Muscle of leg (tissue), 11 donors: ENCODE measurements around the gene DNAH6. TPM values are rescaled to one million over a fixed set of nuclear protein-coding genes. Genes with fewer than 3 reads are reported as not detected.

Source experiments
- DNase-seq: peaks from one replicate; pipeline ENCODE4 v3.0.0; 2013
- H3K27ac ChIP-seq: one replicate; pipeline ENCODE4 v1.5.1; 2013; ENCODE audit warnings: mild to moderate bottlenecking, low read length, control low read depth
- H3K27me3 ChIP-seq: one replicate; pipeline ENCODE4 v1.6.1; 2013; ENCODE audit warnings: low read length; ENCODE audit not compliant: control insufficient read depth, insufficient read depth
- H3K36me3 ChIP-seq: one replicate; pipeline ENCODE4 v1.6.1; 2013; ENCODE audit warnings: low read length; ENCODE audit not compliant: control insufficient read depth, insufficient read depth
- H3K4me1 ChIP-seq: one replicate; pipeline ENCODE4 v1.6.1; 2013; ENCODE audit warnings: low read length; ENCODE audit not compliant: control insufficient read depth, insufficient read depth
- H3K4me3 ChIP-seq: one replicate; pipeline ENCODE4 v1.5.1; 2013; ENCODE audit warnings: low read length, control low read depth
- H3K9me3 ChIP-seq: replicated peaks from 2 replicates; pipeline ENCODE4 v1.6.1; 2013; ENCODE audit warnings: low read depth, low read length; ENCODE audit not compliant: control insufficient read depth
- WGBS: methylation state at CpG from one replicate; pipeline ENCODE4 v1.1.5; 2013; ENCODE audit warnings: missing lambda C conversion rate; ENCODE audit not compliant: insufficient coverage; 5-methylcytosine and 5-hydroxymethylcytosine counted together
- polyA plus RNA-seq, 8 donors: library from polyadenylated mRNA; unstranded; fragments of 120-200 nt; gene quantifications; one replicate each; pipeline versions ENCODE4 v1.2.1 to v1.2.3, GENCODE V29; 2013; ENCODE audit warnings: inconsistent platforms in 1 of 8, low replicate concordance in 1 of 8; ENCODE audit not compliant: insufficient read length in 8 of 8, insufficient read depth in 1 of 8
- total RNA-seq: library from RNA; stranded (reverse); fragments of 120-200 nt; gene quantifications from one replicate; pipeline ENCODE4 v1.2.4, GENCODE V29; 2013

Gene DNAH6
- total and polyA plus RNA-seq, 9 donors: 0.07 to 0.43 (median 0.18) TPM

DNA sequence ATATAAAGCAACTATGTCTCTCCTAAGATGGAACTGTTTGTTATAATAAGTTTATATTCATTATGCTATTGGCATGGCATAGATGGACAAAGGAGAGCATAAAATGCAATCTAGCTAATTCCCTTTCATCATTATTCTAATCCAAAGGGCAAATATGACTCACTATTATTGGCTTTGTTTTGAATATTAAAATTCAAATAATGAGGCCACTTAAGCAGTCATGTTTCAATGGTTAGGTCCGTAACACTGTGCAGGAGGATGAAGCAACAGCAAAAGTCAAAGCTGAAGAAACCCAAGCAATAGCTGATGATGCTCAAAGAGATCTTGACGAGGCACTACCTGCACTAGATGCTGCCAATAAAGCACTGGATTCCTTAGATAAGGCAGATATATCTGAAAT is 187.5 kb downstream of the DNAH6 start:
- no peak overlapping the region for H3K4me3 ChIP-seq
- no peaks in the 10 kb centered on the region for H3K27me3 ChIP-seq
- H3K27ac ChIP-seq: no peak overlapping the region
- H3K4me1 ChIP-seq: no peaks in the 10 kb centered on the region
- no peaks in the 10 kb centered on the region for H3K36me3 ChIP-seq
- 92% methylated on average over 2 of the region's 2 CpGs for WGBS
- H3K9me3 ChIP-seq: no peaks in the 10 kb centered on the region
- DNase-seq: no peak

DNA sequence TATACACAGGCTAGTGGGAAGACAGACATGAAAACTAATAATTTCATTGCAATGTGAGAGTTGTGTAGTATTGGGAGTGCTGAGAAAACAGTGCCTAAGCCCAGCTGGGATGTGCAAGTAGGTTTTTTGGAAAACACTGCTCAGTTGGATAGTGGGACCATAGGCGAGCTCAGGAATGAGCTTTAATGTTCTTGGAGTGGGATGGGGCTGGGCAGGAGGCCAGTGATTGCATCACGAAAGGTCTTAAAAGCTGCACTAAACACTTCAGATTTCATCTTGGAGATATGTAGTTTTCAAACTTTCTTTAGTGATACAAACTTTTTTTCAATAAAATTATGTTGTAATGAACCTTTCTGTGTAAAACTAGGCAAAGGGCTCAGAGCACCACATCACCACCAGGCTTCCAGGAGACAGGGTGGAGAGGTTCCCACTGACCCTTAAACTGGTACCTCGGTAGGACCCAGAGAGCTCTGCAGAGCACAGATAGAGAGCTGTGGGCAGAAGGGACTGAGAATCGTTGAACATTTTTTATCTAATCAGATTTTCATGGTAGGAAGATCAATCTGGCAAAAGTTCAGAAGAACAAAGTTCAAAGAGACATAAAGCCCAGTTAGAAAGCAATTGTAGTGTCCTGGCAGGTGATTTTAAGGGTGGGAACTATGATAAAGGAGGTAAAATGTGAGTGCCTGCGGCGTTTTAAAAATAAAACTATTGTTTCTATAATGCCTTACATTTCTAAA is 188.4 kb downstream of the DNAH6 start:
- no peaks in the 10 kb centered on the region for H3K36me3 ChIP-seq
- 33% methylated on average over 1 of the region's 6 CpGs for WGBS
- H3K27ac ChIP-seq: no peak overlapping the region
- no peaks in the 10 kb centered on the region for H3K4me1 ChIP-seq
- no peak overlapping the region for H3K4me3 ChIP-seq
- no peaks in the 10 kb centered on the region for H3K27me3 ChIP-seq
- DNase-seq: no peak
- H3K9me3 ChIP-seq: no peaks in the 10 kb centered on the region

DNA sequence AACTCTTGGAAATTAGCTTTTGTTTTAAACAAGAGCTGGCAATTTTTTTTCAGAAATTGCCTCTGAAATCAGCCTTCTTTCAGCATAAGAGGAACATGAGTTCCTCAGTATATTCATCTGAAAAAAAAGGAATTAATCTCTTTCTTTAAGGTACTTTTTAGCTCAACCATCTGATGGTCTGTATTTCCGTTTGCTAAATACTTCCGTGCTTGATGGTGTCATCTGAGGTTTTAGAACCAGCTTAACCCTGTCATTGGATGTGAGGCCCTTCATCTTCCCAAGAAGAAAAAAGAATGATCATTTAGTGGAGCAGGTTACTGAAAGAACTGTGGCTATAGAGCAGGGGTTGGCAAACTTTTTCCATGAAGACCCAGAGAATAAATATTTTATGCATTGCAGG is 189.6 kb downstream of the DNAH6 start:
- H3K4me3 ChIP-seq: no peak overlapping the region
- H3K27ac ChIP-seq: no peak overlapping the region
- H3K27me3 ChIP-seq: no peaks in the 10 kb centered on the region
- WGBS: 53% methylated on average over 2 of the region's 2 CpGs
- no peaks in the 10 kb centered on the region for H3K9me3 ChIP-seq
- no peaks in the 10 kb centered on the region for H3K36me3 ChIP-seq
- no peak for DNase-seq
- no peaks in the 10 kb centered on the region for H3K4me1 ChIP-seq

DNA sequence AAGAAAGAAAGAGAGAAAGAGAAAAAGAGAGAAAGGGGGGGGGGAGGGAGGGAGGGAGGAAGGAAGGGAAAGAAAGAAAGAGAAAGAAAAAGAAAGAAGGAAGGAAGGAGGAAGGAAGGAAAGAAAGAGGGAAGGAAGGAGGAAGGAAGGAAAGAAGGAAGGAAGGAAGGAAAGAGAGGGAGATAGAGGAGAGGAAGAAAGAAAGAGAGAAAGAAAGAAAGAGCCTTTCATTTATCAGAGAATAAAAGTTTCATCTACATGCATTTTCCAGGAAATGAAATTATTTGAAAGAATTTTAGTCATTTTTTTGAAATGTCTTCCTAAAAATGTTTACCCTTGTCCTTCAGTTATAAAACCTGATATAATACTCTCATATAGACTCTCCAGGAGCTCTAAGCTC is 192.1 kb downstream of the DNAH6 start:
- no peak for DNase-seq
- H3K4me3 ChIP-seq: no peak overlapping the region
- H3K4me1 ChIP-seq: no peaks in the 10 kb centered on the region
- H3K36me3 ChIP-seq: no peaks in the 10 kb centered on the region
- no peaks in the 10 kb centered on the region for H3K9me3 ChIP-seq
- no peaks in the 10 kb centered on the region for H3K27me3 ChIP-seq
- no peak overlapping the region for H3K27ac ChIP-seq

DNA sequence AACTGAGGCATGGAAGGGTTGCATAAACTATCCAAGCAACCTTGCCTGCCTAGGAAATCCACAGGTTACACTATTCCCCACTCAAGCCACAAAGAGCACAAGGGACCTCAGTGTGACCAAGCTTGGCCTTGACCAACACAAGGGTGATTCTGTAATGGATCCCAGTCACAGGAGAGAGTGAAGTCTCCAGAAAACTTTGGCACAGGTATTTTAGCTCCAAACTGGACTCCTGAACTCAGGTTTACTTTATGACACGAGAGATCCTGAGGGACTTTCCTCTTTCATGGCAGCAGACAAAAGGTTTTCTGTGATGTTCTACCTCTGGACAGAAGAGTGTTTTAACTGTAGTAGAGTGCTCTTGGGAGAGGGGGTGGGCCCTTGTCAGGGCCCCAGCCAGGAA is 195.4 kb downstream of the DNAH6 start:
- WGBS: no CpG with 5 or more reads among the region's 1 CpG

DNA sequence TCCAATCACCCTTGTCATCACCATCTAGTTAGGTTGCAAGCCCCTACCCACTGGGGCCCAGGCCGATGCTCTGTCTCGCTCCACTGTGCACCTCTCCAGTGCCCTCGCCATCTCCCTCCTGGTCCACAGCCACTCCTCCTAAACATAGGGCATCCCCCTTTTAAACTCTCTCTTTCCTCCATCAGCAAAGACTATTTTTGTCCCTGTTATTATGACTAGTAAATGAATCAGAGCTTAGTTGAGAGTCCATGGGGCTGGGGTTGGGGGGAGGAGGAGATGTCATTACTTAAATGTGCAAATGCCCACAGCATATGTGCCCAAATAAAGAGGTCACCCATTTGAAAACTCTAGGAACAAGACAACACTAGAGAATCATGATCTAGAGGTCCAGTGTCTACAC is 197.1 kb downstream of the DNAH6 start:
- 90% methylated on average over 3 of the region's 3 CpGs for WGBS

More for the DNA sequence above, 195.4 kb downstream of the DNAH6 start:
- no peaks in the 10 kb centered on the region for H3K9me3 ChIP-seq
- no peaks in the 10 kb centered on the region for H3K4me1 ChIP-seq
- H3K27me3 ChIP-seq: no peaks in the 10 kb centered on the region
- H3K4me3 ChIP-seq: no peak overlapping the region
- no peak overlapping the region for H3K27ac ChIP-seq
- no peaks in the 10 kb centered on the region for H3K36me3 ChIP-seq
- no peak for DNase-seq

DNA sequence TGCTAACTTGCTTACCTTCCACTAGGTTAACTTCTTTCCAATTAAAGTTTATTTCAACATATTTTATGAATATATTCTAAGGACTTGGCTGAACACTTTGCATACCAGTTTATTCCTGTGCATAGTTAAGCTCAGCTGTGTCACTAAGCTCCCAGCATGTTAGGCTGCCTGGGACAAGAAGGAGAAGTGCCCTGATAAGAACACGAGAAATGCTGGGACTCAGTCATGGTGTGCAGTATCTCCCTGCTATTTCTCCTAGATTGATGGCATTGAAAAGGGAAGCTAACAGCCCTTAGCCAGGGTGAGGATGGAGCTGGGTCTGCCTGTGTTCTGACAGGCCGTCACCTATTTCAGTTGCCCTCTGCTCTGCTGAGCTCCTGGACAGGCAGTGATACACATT is 200.3 kb downstream of the DNAH6 start:
- Histone ChIP-seq H3K27ac (no peak overlapping the region), H3K36me3 (no peaks in the 10 kb centered on the region), H3K27me3 (no peaks in the 10 kb centered on the region), H3K4me3 (no peak overlapping the region), H3K9me3 (no peaks in the 10 kb centered on the region), H3K4me1 (no peaks in the 10 kb centered on the region)
- DNase-seq: no peak
- WGBS: 78% methylated on average over 1 of the region's 2 CpGs

More for the DNA sequence above, 197.1 kb downstream of the DNAH6 start:
- Histone ChIP-seq H3K4me1 (no peaks in the 10 kb centered on the region), H3K4me3 (no peak overlapping the region), H3K9me3 (no peaks in the 10 kb centered on the region), H3K27me3 (no peaks in the 10 kb centered on the region), H3K36me3 (no peaks in the 10 kb centered on the region), H3K27ac (no peak overlapping the region)
- no peak for DNase-seq

DNA sequence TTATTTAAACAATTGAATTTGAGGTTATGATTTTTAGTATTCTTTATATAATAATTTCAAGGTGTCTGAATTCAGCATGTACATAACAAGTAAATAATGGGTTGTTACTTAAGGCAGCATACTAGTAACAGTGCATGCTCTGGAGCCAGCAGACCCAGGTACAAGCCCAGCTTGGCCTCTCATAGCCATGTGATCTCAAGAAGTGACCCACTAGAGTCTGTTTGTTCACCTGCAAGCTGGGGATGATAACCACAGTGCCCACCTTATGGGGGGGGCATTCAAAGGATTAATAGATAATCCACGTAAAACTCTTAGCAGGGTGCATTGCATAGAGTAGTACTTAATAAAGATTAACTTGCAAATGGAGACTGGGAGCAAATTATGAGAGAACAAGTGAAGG is 201.0 kb downstream of the DNAH6 start:
- H3K27me3 ChIP-seq: no peaks in the 10 kb centered on the region
- H3K36me3 ChIP-seq: no peaks in the 10 kb centered on the region
- no CpG with 5 or more reads among the region's 1 CpG for WGBS

DNA sequence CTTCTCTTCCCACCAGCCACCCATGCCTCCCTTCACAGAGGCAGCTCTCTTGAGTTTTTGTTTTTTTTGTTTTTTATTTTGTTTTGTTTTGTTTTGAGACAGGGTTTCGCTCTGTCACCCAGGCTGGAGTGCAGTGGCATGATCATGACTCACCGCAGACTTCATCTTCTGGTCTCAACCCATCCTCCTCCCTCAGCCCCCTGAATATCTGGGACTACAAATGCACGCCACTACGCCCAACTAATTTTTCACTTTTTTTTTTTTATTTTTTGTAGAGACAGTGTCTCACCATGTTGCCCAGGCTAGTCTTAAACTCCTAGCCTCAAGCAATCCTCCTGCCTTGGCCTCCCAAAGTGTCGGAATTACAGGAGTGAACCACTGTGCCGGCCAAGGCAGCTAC is 203.1 kb downstream of the DNAH6 start:
- Histone ChIP-seq H3K9me3 (no peaks in the 10 kb centered on the region), H3K27ac (no peak overlapping the region), H3K27me3 (no peaks in the 10 kb centered on the region), H3K36me3 (no peaks in the 10 kb centered on the region), H3K4me1 (no peaks in the 10 kb centered on the region), H3K4me3 (no peak overlapping the region)
- 90% methylated on average over 2 of the region's 6 CpGs for WGBS
- no peak for DNase-seq

More for the DNA sequence above, 201.0 kb downstream of the DNAH6 start:
- DNase-seq: no peak
- Histone ChIP-seq H3K4me1 (no peaks in the 10 kb centered on the region), H3K9me3 (no peaks in the 10 kb centered on the region), H3K27ac (no peak overlapping the region), H3K4me3 (no peak overlapping the region)

DNA sequence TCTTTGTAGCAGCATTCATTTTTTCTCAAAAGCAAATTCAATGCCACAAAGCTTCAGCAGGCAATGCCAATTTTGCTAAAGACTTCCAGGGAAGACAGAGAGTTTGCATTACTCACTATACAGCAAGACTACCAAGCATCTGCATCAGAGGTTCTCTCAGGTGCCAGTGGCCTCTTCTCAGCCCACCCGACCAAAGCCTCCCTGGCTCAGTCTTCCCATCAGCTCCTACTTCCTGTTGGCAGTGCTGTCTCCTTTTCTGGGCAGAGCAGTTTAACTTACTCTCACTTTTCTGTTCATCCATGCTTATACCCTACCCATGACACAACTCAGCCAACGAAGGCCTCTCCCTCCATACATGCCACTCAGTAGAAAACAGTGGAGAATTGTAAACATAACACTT is 207.5 kb downstream of the DNAH6 start:
- Histone ChIP-seq H3K27ac (no peak overlapping the region), H3K4me3 (no peak overlapping the region), H3K27me3 (no peaks in the 10 kb centered on the region), H3K9me3 (no peaks in the 10 kb centered on the region), H3K4me1 (no peaks in the 10 kb centered on the region), H3K36me3 (no peaks in the 10 kb centered on the region)
- WGBS: 85% methylated on average over 2 of the region's 2 CpGs
- no peak for DNase-seq

DNA sequence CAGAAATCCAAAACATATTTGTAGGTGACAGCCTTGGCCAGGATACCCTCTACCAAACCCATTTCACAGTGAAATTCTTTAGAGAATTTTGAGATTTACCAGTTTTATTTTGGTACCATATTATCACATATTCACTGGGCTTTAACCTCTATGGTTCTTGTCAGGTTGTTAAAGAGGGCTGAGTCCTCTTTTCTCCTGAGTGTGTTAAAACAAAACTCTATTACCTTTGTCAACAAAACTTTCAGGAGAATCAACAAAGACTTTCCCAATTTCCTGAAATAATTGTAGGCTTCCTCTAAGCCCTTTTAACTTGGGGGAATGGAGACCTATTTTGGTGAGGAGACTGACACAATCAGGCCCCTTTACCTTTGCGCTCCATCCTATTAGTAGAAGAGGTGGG is 209.4 kb downstream of the DNAH6 start:
- Histone ChIP-seq H3K27me3 (no peaks in the 10 kb centered on the region), H3K9me3 (no peaks in the 10 kb centered on the region), H3K27ac (no peak overlapping the region), H3K4me1 (no peaks in the 10 kb centered on the region), H3K36me3 (no peaks in the 10 kb centered on the region), H3K4me3 (no peak overlapping the region)
- WGBS: no CpG with 5 or more reads among the region's 1 CpG
- no peak for DNase-seq
